Fibroblast of the conjunctiva (primary cell): ENCODE results near the gene TBX1.
"Not testable (repeated sequence)": the region's sequence is repeated elsewhere in the genome, so short reads cannot be mapped to it uniquely, and the experiment has no call there.

Source experiments
- DNase-seq: peaks from one replicate; pipeline ENCODE4 v3.0.0-alpha.2; 2010; ENCODE audit warnings: low read depth

TBX1 gene

GRCh38 chr22:19723232-19723982, 37.2 kb upstream of the TBX1 start, which contains the start of gene GP1BB:
TSS of gene GP1BB (plus strand) at chr22:19723539. CDS start at chr22:19723570, 31 bp downstream.
- no peak for DNase-seq

- DNase-seq = no peak
Observed at GRCh38 chr22:19723983-19724827, 36.4 kb upstream of the TBX1 start.

DNA sequence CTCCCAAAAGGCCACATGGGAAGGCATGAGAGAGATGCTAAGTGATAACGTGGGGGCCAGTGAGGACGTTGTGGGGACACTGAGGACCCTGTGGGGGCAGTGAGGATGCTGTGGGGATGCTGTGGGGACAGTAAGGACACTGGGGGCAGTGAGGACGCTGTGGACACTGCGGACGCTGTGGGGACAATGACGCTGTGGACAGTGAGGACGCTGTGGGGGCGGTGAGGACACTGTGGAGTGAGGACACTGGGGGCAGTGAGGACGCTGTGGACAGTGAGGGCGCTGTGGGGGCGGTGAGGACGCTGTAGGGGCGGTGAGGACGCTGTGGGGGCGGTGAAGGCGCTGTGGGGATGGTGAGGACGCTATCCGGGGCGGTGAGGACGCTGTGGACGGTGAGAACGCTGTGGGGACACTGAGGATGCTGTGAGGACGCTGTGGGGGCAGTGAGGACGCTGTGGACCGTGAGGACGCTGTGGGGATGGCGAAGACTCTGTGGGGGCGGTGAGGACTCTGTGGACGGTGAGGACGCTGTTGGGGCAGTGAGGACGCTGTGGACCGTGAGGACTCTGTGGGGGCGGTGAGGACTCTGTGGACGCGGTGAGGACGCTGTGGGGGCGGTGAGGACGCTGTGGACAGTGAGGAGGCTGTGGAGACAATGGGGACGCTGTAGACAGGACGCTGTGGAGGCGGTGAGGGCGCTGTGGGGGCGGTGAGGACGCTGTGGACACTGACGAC, 35.5 kb upstream of the TBX1 start:
- DNase-seq = no peak

DNA sequence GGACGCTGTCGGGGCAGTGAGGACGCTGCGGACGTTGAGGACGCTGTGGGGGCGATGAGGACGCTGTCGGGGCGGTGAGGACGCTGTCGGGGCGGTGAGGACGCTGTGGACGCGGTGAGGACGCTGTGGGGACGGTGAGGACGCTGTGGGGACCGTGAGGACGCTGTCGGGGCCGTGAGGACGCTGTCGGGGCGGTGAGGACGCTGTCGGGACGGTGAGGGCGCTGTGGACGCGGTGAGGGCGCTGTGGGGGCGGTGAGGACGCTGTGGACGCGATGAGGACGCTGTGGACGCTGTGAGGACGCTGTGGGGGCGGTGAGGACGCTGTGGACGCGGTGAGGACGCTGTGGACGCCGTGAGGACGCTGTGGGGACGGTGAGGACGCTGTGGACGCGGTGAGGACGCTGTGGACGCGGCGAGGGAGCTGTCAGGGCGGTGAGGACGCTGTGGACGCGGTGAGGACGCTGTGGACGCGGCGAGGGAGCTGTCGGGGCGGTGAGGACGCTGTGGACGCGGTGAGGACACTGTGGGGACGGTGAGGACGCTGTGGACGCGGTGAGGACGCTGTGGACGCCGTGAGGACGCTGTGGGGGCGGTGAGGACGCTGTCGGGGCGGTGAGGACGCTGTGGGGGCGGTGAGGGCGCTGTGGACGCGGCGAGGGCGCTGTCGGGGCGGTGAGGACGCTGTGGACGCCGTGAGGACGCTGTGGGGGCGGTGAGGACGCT, 34.4 kb upstream of the TBX1 start:
- DNase-seq = not testable (repeated sequence)

- DNase-seq = no peak
Observed at GRCh38 chr22:19727310-19728150, 33.0 kb upstream of the TBX1 start.

GRCh38 chr22:19728271-19728670, 32.3 kb upstream of the TBX1 start:
- no peak for DNase-seq

GRCh38 chr22:19728836-19729235, 31.7 kb upstream of the TBX1 start:
- DNase-seq = no peak

- no peak for DNase-seq
Observed at GRCh38 chr22:19729507-19729906, 31.1 kb upstream of the TBX1 start.

GRCh38 chr22:19730198-19730597, 30.4 kb upstream of the TBX1 start:
- DNase-seq = no peak

- peak; percentile 59 for DNase-seq
Observed at GRCh38 chr22:19730655-19731360, 29.8 kb upstream of the TBX1 start.

DNA sequence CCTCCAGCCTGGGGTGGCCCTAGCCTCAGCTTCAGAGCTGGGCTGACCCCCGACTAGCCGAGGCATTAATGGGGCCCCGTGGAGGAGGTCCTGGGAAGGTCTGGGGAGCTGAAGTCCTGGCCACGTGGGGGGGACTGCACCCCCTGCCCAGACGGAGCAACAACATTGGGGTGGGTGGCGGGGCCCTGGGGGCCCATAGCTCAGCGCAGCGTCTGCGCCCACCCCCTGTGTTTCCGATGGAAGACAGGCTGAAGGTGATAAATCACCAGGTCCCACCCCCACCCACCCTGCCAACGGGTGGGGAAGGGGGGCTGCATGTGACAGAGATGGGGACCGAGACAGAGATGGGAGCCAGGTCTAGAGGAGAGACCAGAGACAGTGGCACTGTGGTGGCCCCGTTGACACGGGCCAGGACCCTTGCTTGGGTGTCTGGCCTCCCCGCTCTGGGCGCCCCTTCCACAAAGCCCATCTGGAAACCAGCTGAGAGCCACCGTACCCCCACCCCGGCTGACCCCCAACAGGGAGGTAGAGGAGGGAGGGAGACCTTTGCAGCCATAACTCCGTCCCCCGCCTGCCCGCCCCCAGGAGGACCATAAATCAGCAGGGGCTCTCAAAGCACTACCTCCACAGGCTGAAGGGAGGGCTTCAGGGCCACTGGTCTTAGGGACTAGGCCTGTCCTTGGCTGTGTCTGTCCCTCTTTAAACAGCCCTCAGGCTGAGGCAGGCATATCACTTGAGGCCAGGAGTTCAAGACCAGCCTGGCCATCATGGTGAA, 29.0 kb upstream of the TBX1 start:
- no peak for DNase-seq

DNA sequence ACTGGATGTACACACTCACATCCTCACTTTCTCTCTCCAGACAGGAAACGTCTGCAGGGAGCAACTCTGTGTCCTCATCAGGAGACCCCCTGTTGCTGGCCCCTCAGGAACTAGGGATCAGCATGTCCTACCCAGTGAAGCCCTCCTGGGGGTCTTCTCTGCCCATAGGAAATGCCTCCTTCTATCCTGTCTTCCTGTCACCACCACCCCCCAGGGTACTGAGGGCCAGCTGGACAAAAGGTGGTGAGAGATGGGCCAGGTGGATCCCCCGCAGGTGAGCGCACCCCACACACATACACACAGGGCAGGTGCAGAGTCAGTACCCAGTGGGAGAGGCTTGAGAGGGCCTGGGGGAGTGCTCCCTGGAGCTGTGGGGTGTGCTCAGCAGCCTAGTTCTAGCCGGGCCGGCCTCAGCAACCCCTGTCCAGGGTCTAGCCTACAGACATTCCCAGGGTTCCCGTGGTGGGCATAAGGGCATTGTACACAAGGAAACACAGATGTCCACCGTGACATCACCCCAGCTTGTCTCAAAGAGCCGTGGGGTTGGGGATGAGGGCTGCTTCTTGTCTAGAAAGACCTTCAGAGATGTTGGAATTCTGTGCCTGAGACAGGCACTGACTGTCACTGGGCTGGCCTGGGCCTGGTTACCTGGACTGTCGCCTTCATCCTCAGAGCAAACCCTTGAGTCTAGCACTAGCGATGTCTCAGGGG, 28.0 kb upstream of the TBX1 start:
- DNase-seq = no peak

- DNase-seq = no peak
Observed at GRCh38 chr22:19733755-19734154, 26.8 kb upstream of the TBX1 start.

DNA sequence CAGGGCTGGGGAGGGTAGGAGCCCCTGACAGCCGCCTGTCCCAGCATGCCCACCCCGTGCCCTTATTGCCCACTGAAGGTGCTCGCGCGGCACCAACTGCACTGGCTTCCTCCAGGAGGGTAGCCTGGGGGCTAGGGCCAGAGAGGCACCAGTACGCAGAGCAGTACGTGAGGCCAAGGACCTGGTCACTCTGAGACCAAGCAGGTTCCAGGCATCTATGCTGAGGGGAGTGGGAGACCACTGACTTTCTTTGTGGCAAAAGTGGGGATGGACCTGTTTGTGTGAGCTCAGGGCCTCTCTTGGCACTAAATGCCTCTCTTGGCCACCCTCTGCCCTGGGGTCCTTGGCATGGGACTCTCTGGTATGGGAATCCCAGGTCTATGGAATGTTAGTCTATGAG, 26.4 kb upstream of the TBX1 start:
- DNase-seq = no peak

- DNase-seq = no peak
Observed at GRCh38 chr22:19734837-19735382, 25.7 kb upstream of the TBX1 start.

DNA sequence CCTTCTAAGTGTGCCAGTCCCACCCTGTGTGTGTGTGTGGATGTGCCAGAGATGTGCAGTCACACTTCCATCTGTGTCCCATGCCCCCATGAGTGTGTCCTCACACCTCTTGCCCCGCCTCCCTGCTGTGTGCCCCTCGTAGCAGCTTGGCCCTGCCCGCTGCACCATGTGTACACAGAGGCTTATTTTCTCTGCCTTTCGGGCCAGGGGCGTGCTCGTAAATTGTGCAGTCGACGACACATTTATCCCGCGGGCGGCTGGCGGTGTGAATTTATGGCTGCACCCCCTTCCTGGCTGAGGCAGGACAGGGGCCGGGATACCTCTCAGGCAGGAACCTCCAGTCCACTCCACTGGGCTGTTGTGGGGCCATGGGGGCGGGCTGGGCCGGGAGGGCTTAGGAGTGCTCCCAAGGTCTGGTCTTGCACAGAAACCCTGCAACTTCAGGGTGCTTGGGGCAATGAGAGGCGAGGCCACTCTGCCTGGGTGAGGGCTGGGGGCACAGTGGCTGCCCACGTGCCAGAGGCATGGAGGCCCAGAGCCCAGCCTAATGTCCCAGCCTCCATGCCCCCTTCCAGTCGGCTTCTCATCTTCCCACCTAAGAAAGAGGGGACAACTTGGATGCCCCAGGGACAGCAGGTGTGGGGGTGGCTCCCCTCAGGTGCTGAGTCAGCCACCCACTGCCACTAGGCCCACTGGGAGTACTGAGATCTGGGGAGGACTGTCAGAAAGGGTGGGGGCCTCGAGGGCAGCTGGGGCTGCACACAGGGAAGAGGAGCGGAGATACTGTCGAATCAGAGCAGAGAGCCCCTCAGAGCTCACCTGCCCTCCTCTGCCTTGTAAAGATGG, 24.7 kb upstream of the TBX1 start:
- no peak for DNase-seq

DNA sequence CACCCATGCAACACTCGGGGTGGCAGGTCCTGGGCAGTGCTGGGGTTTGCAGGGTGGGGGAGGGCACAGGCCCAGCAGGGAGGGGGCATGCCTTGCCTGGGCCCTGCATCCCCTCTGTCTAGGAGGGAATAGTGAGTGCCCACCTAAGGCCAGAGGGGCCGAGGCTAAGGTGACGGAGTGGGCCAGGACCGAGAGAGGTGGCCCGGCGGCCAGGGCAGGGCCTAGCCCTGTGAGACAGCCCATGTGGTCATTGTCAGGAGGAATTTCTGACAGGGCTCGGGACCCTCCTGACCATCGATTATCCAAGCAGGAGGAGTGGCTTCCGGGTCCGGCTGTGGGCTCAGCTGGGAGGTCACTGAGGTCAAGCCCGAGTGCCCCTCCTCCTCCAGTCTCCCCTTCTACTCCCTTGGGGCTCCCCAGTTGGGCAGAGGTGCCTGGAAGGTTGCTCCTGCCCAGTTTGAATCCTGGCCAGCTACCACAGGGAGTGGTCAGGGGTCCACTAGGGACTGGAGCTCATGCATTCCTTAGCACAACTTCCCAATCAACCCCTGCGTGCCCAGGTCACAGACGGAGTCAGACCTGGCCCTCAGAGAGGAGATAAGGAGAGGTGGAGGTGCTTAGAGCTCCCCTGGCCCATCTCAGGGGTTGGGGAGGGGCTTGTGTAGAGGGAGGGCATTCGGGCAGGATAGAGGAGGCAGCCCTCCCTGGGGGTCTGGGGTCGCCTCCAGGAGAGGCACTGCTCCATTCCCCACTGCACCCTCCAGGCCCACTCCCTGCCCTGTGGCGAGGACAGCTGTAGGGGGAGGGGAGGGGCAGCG, 22.5 kb upstream of the TBX1 start:
- no peak for DNase-seq
